HG03565 (cell line): Measurements from ENCODE around the gene RYR1.
"Not testable (repeated sequence)": the region's sequence is repeated elsewhere in the genome, so short reads cannot be mapped to it uniquely, and the experiment has no call there.

Source experiments
- ATAC-seq: cut with Tn5 transposase; IDR thresholded peaks from one replicate; pipeline ENCODE4 v1.9.1; 2021; ENCODE audit warnings: mild to moderate bottlenecking, moderate library complexity; ENCODE audit not compliant: unreplicated experiment

Gene RYR1

DNA sequence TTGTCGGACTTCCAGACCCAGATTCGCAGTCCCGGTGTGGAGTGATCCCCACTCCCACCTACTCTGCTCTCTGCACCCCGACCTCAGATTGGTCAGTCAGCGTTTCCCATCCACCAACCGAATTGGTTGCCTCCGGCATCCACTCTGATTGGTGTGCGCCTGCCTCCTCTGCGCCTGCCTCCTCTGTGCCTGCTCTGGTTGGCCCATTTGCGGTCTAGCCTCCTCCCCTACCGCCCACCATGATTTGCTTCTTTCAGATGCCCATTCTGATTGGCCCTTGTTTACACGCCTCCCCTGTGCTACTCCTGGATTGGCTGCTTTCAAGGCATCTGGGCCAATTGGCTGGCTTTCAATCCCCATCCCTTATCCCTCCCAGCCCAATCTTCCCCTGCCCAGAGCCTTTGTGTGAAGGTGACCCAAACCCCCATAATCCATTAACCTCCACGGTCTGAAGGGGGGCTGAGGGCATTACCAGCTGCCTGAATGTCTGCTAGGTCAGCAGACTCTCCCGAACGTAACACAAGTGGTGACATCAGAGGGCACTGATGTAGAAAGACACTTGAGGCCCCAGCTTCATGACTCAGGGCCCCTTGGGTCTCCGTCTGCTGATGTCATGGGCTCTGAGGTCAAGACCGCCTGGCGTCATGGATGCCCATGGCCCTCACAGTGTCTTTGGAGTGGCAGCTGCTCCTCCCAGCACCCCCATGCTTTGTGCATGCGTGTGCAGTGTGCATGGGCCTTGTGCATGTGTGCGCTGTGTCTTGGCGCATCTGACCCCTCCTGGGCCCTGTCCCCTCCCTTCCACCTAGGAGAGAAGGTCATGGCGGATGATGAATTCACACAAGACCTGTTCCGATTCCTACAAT lies 103.8 kb downstream of the RYR1 start:
- no peak for ATAC-seq

DNA sequence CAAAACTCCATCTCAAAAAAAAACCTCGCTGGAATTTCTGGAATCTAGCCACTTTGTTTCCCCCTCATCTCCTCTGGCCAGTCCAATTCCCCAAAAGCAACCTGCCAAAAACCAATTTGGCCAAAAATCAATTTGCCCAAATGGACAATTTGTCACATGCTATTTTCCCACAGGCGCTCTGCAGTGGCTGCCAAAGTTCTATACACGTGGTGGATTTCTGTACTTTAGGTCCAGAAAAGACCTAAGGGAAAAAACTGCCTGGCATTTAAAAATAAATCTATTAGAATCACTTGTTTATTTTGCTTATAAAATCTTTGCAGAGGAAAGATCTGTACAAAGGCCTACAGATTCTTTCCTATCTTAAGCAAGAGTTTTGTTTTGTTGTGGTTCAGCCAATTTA lies 104.9 kb downstream of the RYR1 start:
- ATAC-seq: no peak

DNA sequence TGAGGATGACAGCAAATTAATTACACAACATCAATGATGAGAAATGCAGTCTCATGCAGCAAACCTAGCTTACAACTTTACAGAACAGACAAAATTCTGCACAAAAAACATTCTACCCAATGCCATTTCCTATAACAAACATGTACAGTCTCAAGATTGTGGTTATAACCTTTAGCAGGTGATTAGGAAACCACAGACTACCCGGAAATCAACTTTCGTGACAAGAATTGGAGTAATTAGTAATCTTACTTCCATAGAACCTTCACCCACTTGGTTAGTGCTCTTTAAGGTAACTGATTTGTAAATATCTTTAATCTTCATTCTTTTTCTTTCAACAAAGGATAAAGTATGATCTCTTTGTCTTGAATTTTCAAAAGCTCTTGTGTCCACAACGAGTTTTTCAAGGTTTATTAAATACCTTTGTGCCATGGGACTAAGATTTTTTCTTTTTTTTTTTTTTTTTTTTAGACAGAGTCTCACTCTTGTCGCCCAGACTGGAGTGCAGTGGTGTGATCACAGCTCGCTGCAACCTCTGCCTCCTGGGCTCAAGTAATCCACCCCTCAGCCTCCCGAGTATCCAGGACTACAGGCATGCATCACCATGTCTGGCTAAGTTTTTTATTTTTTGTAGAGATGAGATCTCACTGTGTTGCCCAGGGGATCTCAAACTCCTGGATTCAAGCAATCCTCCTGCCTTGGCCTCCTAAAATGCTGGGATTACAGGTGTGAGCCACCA lies 105.5 kb downstream of the RYR1 start:
- no peak for ATAC-seq

DNA sequence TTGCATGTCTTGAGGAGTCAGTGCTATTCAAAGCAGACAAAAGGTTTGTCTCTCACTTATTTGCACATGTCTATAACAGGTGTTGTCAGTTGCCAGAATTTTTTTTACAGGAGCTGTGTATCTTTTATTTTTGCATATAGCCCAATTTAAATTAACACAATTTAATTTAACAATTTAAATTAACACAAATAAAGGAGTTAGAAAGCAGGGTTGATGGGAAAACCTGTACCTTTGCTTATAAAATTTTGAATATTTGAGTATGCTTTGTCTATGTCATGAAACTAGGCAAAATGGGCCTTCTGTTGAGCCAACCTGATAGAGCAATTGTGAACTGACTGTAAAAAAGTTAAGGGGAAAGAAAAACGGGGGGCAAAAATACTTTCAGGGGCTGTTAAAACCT lies 106.3 kb downstream of the RYR1 start:
- ATAC-seq: no peak

DNA sequence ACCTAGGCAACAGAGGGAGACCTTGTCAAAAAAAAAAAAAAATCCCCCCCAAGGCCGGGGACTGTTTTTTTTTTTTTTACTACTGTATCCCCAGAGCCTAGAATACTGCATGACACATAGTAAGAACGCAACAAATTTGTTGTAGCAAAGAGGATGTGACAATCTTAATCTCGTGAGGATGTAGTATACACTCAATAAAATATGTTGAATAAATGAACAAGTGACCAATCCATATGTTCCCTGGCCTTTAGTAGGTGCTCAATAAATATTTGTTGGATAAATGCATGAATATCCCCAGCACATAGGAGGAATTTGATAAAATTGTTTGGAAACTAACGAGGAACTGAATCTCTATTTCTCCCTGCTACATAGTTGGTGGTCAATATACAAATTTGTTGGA lies 108.5 kb downstream of the RYR1 start:
- no peak for ATAC-seq

DNA sequence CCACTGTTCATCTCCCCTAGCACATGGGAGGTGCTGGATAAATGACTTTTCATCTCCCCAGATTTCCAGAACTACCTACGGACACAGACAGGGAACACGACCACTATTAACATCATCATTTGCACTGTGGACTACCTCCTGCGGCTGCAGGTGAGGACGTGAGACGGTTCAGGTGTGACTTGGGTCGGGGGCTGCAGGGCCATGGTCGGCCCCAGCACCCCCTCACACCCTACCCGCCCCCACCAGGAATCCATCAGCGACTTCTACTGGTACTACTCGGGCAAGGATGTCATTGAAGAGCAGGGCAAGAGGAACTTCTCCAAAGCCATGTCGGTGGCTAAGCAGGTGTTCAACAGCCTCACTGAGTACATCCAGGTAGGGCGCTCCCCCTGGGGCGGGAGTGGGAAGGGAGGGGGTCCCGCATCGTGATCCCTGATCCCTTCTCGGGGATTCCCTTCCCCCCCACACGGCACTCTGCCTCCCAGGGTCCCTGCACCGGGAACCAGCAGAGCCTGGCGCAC lies 109.9 kb downstream of the RYR1 start:
- no peak for ATAC-seq

DNA sequence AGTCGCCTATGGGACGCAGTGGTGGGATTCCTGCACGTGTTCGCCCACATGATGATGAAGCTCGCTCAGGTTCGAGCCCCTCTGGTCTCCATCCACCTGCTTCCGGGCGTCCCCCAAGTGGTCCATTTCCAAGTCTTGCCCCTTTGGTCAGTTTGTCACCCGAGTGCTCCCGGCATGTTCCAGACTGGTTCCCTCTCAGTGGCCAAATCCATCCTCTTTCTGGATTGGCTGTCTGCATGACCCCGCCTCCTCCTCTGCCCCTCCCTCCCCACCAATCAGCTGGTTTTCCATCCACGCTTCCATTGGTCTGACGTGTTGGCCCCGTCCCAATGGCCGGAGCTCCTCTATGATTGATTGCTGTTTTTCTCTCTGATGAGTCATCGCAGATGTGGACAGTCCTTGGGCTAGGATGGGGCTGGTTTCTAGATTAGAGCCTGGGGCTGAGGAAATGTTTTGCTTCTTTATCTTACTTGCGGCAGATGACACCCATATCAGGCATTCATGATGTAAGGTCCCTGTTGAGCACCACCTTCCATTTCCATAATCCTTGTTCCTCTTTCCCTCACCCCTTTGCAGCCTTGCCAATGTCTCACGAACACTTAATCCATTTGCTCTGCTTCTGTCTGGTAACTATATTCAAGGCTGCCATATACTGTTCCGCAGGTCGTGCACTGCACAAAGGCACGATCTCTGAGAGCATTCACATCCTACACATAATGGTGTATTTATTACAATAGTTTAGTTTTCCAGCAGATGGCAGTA lies 110.5 kb downstream of the RYR1 start:
- ATAC-seq: no peak

DNA sequence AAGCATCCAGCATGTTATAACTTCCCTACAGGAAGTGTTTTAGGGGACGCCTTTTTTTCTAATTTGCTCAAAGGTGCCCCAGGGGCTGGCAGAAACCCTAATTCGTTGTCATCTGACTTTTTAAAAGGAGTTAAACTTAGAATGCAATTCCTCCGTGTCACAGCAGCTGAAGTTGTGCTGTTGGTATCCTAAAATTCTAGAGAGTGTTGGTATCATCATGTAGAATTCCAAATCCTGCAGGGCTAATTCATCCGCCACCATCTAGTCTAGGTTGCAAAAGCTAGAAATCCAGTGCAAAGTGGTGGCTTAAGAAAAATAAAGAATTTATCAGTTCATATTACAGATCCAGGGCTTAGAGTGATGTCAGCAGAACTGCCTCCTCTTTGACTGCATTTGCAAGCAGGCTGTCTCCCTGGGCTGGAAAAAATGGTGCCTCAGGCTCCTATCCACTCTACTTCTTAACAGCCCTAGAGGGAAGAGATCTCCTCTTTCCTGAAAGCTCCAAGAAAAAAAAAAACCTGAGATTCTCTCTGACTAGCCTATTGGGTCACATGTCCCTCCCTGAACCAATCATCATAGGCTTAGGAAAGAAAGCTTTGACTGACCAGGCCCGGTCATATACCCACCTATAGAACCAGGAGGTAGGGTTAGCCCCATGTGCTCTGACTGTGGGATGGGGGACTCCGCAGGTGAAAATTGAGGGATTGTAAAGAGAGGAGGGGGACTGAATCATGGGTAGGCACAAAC lies 111.3 kb downstream of the RYR1 start:
- no peak for ATAC-seq

DNA sequence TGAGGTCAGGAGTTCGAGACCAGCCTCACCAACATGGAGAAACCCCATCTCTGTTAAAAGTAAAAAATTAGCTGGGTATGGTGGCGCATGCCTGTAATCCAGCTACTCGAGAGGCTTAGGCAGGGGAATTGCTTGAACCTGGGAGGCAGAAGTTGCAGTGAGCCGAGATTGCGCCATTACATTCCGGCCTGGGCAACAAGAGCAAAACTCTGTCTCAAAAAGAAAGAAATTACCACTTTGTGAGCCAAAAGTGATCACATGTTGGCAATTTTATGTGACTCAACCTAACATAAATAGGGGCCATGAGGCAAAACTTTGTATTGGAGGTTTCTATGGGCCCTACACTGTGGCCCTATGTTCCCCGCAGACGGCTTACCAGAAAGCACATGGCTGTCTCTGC lies 112.1 kb downstream of the RYR1 start:
- ATAC-seq: no peak

DNA sequence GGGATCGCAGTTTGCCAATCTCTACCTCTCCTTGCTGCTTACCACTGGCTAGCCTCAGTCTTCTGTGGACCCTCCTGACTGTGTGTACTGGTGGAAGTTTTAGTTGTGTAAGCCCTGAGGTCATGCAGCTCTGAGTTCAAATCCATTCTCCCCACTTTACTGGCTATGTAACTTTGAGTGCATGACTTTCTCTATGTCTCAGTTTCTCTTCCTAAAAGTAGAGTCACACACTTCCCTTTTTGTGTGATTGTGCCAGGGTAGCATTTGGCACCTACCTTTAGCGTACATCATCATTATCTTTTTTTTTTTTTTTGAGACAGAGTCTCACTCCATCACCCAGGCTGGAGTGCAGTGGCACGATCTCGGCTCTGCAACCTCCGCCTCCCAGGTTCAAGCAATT lies 113.9 kb downstream of the RYR1 start:
- ATAC-seq: no peak

DNA sequence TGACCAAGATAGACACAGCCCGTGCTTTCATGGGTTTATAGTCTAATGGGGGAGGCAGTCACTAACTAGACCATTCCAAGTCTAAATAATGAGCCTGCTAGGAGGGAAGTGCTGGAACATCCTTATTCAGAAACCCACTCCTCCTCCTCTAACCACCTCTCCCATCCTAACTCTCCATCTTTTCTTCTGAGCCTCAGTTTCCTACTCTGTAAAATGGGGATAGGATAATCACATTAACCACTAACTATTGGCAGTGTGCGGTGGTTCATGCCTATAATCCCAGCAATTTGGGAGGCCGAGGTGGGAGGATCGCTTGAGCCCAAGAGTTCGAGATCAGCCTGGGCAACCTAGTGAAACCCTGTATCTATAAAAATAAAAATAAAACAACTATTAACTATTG lies 115.6 kb downstream of the RYR1 start:
- ATAC-seq: no peak

DNA sequence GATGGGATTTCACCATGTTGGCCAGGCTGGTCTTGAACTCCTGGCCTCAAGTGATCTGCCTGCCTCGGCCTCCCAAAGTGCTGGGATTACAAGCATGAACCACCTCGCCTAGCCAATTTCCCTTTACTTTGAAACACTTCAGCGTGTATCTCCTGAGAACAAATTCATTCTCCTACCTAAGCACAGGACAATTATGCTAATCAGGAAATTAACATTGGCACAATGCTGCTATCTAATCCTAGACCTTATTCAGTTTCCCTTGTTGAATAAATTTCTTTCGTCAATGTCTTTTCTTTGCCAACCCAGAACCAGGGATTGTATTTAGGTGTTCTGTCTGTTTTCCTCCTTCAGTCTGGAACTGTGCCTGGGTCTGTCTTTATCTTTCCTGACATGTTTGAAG lies 116.5 kb downstream of the RYR1 start:
- ATAC-seq: no peak

DNA sequence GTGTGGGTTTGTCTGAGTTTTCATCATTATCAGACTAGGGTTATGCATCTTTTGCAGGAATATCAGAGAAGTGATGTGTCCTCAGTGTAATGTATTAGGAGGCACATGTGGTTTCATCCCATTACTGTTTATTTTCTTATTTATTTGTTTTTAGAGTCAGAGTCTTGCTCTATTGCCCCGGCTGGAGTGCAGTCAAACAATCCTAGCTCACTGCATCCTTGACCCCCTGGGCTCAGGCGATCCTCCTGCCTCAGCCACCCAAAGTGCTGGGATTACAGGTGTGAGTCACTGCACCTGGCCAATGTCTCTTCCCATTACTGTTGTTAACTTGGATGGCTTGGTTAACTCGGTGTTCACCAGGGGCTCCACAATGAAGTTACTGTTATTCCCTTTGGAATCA lies 116.9 kb downstream of the RYR1 start:
- no peak for ATAC-seq

DNA sequence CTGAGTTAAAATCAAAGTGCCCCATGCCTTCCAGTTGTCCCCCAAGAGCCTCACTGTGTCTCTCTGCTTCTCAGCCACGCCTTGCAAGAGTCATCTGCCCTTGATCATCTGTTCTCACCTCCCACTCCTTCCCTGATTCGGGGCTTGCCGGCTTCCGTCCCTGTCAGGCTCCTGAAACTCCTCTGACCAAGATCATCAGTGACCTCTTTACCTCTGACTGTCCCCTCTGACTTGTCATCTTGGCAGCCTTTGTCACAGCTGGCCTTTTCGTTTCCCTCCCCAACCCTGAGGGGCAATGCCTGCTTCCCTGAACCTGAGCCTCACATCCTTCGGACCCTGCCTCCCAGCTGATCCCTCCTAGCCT lies 117.9 kb downstream of the RYR1 start:
- ATAC-seq: no peak

DNA sequence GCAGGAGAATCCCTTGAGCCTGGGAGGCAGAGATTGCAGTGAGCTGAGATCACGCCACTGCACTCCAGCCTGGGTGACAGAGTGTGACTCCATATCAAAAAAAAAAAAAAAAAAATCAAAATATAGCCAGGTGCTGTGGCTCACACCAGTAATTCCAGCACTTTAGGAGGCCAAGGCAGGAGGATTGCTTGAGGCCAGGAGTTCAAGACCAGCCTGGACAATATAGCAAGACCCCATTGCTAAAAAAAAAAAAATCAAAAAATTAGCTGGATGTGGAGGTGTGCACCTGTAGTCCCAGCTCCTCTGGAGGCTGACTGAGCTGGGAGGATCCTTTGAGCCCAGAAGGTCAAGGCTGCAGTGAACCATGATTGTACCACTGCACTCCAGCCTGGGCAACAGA lies 119.7 kb downstream of the RYR1 start:
- ATAC-seq: not testable (repeated sequence)

DNA sequence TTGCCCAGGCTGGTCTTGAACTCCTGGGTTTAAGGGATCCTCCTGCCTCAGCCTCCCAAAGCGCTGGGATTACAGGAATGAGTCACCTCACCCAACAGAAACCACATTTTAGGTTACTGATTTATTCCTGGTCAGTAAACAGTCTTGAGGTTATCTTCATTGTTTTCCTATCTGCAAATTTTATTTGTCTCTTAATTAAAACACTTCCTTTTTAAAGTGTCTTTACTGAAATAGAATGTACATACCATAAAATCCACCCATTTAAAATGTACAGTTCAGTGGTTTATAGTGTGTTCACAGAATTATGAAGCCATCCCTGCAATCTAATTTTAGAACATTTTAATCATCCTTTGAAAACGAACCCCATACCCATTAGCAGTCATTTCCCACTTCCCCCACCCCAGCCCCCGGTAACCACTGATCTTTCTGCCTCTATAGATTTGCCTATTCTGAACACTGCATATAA lies 121.2 kb downstream of the RYR1 start:
- ATAC-seq: no peak

DNA sequence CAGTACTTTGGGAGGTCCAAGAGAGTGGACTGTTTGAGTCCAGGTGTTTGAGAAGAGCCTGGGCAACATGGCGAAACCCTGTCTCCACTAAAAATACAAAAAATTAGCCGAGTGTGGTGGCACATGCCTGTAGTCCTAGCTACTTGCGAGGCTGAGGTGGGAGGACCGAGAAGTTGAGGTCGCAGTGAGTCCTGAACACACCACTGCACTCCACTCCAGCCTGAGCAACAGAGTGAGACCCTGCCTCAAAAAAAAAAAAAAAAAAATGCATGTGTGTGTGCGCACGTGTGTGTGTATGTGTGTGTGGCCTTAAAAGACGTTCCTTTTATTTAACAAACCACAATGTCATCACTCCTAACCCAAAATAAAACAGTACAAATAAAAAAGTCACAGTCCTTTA lies 121.7 kb downstream of the RYR1 start:
- ATAC-seq: no peak

DNA sequence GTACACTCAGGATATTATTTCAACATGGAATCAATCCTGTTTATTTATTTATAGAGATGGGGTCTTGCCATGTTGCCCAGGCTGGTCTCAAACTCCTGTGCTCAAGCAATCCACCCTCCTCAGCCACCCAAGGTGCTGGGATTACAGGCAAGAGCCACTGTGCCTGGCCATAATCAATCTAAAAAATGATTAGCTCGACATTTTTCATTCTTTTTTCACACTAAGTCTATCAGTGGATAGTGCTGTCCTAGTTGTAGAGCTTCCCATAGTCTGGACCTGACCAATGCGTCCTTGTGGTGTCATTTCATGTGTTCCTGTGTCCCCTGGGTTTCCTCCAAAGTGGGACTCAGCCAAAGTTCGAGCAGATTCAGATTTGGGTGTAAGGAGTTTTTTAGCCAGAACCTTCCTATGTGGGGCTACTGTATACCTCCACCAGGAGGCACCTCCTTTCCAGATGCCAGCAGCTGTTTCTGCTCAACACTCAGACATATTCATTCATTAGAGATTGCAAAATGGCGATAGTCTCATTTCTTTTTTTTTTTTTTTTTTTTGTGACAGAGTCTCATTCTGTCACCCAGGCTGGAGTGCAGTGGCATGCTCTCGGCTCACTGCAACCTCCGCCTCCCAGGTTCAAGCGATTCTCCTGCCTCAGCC lies 123.2 kb downstream of the RYR1 start:
- no peak for ATAC-seq

DNA sequence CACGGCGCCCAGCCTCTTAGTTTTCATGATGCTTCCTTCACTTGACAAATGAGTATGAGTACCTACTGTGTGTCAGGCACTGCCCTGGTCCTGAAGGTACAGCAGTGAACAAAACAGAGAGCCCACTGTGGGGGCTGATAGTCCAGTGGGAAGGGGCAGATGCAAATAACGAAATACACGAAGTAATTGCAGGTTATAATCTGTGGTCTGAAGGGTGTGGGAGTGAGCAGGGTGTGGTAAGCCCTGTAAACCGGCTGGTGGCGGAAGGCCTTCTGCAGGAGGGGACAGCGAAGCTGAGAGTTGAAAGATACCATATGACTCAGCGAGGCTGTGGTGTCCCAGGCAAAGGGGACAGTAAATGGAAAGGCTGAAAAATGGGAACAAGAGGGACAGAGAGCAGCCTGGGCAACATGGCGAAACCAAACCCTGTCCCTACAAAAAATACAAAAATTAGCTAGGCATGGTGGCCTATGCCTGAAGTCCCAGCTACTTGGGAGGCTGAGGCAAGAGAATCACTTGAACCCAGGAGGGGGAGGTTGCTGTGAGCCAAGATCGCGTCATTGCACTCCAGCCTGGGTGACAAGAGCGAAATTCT lies 123.8 kb downstream of the RYR1 start:
- ATAC-seq: no peak

DNA sequence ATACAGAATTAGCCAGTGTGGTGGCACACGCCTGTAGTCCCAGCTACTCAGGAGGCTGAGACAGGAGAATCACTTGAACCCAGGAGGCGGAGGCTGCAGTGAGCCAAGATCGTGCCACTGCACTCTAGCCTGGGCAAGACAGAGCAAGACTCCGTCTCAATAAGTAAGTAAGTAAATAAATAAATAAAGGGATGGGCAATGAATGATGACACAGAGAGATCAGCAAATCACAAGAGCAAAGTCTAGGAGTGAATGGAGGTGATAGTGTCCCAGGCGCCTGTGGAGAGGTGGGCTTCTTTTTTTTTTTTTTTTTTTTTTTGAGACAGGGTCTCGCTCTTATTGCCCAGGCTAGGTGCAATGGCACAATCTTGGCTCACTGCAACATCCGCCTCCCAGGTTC lies 125.4 kb downstream of the RYR1 start:
- not testable (repeated sequence) for ATAC-seq
